HG02943 (cell line): ENCODE results near the gene GRK5.

ENCODE experiments used
- ATAC-seq: cut with Tn5 transposase; IDR thresholded peaks from one replicate; pipeline ENCODE4 v1.9.1; 2021; ENCODE audit warnings: mild to moderate bottlenecking, low read depth, moderate library complexity; ENCODE audit not compliant: unreplicated experiment

Gene GRK5

DNA sequence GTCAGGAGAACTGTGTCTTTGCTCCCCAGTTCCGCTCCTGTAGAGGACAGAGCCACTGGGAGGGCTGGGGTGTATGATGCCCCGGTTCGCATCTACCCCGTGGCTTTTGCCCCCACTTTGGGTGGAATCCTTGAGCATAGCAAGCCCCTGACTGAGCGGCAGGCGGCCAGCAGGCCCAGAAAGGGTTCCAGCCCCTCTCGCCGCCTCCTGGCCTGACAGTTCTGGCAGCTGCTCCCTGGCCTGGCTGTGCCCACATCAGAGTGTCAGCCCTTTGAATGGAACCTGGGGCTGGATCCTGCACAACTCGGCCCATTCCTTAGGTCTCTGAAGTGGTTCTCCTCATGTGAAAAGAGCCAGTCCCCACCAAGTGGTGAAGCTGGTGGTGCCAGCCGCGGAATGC lies 106.7 kb downstream of the GRK5 start:
- no peak for ATAC-seq

DNA sequence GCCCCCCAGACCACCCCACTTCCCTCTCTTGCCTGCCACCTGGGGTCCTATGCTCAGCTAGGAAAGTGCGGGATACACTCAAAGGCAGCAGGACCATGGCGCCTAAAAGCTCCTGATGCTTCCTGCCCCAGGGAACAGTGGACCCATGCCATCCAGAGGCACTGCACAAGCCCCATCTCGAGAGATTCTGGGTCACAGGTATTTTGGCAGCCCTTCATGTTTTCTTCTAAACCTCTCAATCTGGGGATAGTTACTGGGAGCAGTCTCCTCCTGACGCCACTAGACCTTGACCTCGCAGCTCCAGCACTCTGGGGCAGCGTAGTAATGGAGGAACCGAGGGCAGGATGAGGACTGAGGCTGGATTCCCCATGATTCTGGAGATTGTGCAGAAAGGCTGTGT lies 107.1 kb downstream of the GRK5 start:
- no peak for ATAC-seq

DNA sequence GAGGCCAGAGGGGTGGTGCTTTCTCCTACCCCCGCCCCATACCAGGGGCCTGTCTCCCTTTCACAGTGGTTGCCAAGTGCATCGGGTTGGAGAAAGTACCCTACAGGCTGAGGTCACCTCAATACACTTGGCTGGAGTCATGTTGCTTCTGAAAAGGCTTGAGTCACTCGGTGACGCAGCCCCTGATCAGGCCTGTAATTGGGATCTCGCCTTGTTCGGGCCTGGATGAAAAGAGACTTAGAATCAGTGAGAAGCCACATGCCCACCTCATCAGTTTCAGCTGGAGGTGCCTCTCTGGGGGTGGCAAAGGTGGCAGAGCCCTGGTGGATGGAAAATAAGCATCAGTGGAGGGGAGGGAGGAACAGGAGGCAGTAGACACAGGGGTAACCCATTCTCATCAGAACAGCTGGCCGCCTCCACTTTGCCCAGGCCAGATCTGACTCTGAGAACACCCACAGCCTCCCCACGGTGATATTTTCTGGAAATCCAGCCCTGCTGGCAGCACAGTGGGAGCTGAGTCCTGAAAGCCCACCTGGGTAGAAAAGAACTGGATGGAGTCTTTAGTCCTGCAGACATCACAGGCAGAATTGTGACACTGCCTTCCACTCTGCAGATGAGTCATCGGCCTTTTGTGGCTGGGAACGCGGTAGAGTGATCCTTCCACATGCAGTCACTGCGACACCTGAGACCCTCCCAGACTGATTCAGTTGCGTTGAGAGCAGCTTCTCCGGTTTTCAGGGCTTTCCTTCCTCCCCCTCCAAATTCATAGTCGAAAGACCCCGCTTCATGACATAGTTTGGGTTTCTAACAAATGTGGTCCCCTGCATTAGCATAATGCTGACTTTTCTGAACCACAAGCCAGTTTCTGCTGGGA lies 108.0 kb downstream of the GRK5 start:
- ATAC-seq: no peak

DNA sequence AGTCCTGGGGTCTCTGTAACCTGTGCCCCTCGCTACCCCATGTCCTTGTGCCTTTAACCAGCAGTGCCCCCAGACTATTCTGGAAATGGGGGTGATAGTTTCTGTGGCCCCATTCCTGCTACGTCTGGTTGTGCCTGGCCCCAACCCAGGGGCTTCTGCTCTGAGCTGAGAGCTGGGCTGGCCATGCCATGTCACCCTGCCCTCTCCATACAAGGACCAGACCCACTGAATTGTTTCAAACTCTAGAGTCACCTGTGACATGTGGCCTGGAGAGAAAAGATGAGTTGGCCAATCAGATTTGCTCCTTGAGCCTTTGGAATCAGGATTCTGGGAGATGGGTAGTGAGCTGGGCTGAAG lies 108.6 kb downstream of the GRK5 start:
- ATAC-seq: no peak

DNA sequence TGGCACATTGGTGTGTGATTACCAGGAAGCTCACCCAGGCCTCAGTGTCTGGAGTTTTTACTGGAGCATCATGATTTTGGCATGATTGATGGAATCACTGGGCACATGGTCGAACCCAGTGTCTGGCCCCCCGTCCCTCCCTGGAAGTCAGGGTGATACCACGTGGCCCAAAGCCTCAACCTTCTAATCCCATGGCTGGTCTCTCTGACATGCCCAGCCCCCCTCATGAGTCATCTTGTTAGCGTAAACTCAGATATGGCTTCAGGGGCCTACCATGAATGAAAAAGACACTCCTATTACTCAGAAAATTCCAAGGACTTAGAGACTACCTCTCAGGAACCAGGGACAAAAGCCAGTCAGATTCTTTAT lies 109.3 kb downstream of the GRK5 start:
- ATAC-seq: no peak

DNA sequence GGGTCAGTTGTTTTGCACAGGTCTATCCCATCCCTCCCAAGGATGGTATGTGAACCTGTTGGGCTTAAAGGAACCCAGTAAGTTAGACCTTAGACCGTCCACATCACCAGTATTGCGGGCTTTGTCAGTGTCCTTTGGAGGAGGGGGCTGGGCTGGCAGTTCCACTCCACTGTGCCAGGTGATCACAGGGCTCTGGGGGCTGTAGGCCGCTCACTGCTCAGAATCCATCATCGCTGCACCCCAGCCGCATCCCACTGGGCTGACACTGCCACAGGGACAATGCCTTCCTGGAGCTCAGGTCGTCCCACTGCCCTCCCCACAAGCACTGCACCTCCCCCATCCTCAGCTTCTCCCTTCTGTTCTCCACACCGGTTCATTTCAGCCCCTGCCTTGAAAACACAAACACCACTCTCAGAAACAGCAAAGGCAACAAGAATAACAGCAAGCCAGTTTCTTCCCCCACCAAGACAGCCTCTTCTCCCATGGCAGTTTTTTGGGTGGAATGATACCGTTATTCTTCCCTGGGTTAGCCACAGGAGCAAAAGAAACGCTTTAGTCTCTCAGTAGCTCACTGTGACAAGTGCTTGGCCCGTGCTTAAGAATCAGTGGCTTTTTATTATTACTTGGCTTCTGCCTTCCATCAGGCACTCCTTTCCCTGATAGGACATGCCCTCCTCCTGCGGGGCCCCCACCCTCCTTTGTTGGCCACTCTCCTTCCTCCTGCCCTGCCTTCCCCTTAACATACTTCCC lies 111.2 kb downstream of the GRK5 start:
- no peak for ATAC-seq

DNA sequence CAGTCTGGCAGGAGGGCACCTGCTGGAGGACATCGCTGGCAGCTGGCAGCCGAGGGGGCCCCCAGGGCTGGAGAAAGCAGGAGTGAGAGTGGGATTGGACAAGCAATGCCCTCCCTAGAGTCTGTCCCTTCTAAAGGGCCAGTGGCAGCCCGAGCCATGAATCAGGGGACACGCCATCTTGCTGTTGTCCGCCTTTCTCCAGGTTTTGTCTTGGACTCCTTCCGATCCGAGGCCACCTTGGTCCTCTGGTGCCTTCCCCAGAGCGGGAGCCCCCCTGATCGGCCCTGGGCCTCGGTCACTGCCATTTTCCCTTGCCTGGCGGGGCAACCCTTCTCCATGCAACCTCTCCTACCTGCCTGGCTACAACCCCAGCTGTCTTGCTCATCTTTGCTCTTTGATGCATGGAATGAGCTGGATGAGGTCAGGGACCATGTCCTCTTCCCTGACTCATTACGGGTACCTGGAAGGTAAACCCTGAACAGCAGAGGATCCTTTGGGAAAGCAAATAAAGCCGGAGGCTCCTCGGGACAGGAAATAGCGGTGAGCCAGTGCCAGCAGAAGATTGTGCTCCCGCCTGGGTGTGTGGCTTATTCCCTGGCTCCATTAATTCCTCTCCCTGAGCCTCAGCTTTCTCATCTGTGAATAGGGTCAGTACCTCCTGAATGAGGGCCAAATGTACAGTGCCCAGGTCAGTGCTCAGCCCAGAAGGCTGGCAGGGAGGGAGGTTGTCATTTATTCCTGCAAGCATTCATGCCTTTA lies 112.0 kb downstream of the GRK5 start:
- no peak for ATAC-seq

DNA sequence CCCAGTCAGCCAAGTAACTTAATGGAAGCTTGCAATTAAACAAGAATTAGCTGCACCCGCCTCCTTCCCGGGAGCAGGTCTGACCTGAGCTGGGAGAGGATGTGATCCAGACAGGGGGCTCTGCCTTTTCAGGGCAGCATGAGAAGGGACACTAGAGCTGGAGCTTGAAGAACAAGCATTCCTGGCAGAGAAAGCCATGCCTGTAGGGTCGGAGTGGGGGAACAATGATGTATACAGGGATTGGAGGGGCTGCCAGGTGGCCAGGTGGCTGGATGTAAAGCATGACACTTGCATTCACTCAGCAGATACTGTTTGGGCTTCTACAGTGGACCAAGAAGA lies 112.5 kb downstream of the GRK5 start:
- no peak for ATAC-seq

DNA sequence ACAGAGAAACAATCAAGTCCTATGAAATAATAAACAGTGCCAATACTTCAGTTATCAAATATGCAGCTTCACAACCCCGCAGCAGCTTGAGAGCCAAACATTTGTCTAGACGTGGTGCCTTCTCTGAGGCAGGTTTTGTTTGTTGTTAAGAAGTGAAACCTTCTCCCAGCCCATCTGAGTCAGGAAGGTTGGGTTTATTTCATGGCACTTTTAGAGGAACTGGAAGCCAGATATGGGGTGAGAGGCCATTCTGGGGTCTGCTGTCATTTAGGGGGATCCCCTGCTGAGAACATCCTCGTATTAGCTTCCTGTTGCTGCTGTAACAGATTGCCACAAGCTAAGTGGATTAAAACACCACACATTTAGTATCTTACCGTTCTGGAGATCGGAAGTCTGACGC lies 113.6 kb downstream of the GRK5 start:
- no peak for ATAC-seq

DNA sequence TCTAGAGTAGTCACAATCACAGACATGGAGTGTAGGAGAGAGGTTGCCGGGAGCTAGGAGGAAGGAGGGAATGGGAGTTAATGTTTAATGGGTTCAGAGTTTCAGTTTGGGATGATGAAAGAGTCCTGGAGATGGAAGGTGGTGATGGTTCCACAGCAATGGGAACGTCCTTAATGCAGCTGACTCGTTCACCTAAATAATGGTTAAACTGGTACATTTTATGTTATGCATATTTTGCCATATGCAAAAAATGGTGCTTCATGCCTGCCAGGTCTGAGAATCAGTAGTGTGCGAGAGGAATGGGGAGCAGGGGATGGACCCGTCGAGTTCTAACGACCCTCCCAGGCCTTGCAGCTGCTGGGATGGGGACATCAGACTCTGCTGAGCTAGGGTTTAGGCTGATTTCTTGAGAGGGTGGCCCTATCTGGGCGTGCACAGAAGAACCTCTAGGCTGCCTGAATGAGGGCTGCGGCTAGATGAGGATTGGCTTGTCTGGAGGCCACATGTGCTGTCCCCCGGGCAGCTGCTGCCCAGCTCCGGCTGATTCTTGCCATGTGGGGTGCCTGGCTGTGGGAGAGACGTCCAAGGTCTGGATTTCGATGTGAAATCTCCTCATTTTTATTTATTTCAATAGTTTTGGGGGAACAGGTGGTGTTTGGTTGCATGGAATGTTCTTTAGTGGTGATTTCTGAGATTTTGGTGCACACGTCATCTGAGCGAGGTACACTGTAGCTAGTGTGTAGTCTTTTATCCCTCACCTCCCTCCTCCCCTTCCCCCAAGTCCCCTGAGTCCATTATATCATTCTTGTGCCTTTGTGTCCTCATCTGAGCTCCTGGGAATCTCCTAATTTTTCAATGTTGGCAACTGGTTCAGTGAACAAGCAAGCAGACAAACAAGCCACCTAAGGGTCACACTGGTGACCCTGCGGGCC lies 116.0 kb downstream of the GRK5 start:
- no peak for ATAC-seq

DNA sequence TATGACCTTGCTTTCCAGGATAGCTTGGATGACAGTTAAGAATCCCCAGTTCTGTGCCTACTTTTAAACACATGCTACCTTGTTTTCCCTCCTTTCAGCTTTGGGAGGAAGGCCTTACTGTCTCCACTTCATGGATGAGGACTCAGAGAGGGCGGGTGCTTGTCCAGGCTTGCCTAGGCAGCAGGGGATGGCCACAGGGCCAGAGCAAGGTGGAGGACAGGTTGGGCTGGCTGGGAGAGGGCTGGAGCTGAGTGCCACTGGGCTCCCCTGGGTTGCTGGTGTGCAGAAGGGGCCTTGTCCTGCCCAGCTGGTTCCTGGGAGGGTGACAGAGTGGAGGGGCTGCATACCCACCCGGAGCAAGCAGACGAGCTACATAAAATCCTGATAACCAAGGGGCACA lies 117.8 kb downstream of the GRK5 start:
- no peak for ATAC-seq

DNA sequence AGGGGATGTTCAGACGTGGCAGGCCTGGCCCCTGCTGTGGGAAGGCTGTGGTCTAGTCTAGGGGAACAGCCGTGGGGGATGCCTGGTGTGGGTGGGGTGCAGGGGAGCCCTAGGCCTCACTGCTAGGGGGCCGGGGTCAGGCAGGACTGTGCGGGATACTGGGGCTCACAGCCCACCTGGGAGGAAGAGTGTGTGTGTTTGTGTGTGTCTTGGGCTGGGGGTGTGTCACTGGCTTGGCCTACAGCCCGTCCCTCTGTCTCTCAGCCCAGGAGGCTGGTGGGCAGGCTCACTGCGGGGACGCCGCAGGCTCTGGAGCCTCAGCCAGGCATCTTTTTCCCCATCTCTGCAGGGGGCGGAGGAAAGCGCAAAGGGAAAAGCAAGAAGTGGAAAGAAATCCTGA lies 118.8 kb downstream of the GRK5 start:
- no peak for ATAC-seq

DNA sequence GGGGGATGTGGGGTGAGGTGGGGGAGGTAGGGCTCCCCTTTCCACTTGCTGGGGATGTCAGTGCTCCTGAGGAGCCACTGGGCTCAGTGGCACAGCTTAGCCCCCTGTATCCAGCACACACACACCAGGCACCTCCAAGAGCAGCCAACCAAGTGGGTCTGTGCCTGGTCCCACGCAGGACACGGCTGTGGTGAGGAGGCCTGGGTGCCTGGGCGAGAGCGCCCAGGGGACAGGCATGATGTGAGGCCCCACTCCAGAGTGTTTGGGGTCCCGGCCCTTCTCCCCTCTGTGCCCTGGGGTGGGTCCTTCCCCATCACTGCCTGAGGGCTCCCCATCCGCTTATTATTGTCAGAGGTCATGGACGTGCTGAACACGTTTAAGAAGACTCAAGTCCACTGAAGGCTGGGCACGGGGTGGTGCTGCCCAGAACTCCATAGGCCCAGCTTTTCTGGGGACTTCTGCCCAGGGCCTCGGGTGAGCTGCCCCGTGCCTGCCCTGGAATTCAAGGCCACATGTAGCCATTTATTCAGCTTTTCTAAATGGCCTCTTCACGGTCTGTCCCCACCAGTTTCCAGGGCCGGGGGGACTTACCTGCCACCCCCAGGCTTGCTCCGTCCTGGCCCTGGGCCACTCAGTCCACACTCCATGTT lies 119.8 kb downstream of the GRK5 start:
- ATAC-seq: no peak

DNA sequence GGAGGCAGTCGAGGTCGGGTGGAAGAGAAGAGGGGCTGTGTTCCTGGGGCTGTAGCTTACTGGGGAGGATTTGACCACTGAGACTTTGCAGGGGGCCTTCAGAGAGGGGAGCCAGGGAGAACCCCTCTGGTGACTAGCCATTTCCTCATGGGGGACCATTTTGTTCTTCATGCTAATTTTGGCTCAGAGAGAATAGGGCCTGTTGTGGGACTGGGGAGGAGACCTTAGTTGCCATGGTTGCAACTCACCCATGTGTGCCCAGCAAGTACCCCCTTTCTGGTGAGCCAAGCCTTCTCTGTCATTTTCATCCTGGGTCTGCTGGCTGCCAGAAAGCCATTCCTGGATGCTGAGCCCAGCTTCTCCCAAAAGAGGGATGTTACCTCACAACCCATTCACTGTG lies 120.9 kb downstream of the GRK5 start:
- ATAC-seq: no peak

DNA sequence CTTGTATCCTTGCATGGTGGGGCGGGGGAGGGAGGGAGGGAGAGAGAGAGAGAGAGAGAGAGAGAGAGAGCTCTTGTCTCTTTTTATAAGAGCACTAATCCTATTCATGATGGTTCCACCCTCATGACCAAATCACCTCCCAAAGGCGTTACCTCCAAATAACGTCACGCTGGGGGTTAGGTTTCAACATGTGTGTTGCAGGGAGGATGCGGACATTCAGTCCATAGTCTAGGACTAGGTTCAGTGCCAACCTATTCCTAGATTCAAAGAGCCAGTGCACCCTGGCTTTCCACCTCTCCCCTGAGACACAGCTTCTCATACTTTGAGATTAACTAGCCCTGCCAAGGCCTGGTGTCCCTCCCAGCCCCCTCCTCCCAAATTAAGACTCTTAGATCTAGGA lies 123.0 kb downstream of the GRK5 start:
- no peak for ATAC-seq

DNA sequence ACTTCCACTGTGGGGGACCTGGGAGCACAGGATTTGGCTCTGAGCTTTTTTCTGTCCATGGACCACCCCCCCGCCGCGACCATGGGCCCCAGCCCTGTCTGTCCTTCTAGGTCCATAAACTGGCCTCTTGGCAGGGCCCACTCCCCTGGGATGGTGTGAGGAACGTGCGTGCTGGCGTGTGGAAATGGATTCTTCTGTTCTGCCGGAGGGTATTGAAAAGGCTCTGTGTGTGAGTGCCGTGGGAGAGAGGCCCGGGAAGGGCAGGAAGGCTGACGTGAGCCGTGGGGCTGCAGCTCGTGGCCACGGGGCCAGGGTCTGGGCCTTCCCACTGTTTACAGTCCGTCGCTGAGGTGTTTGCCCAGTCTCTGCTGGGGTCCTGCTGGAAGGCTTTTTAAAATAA lies 123.7 kb downstream of the GRK5 start:
- no peak for ATAC-seq

DNA sequence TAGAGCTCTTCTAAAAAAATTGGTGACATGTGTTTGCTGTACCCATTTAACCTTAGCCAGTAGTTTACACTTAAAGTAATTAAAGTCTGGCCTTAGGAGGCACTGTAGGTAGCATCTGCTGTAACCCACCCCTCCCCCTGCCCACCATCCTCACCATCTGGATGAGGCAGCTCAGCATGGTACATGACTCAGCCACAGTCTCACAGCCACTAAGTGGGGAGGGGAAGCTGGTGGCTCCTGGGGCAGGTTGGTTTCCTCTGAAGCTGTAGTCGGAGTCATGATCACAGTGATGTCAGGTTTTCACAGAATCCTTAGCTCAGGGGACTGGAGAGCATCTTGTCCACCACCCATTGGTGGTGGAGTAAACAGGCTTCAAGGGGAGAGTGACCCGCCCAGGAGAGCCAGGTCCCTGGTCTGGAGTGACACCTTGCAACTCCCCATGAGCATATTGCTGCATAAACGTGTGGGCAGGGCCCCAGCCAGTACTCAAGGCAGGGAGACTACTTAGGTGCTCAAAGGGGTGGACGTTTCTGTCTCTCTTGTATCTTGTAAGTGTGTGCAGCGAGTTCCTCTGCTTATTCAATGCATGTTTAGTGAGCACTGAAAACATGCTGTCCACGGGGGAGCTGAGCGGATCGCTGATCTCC lies 125.9 kb downstream of the GRK5 start:
- ATAC-seq: no peak

DNA sequence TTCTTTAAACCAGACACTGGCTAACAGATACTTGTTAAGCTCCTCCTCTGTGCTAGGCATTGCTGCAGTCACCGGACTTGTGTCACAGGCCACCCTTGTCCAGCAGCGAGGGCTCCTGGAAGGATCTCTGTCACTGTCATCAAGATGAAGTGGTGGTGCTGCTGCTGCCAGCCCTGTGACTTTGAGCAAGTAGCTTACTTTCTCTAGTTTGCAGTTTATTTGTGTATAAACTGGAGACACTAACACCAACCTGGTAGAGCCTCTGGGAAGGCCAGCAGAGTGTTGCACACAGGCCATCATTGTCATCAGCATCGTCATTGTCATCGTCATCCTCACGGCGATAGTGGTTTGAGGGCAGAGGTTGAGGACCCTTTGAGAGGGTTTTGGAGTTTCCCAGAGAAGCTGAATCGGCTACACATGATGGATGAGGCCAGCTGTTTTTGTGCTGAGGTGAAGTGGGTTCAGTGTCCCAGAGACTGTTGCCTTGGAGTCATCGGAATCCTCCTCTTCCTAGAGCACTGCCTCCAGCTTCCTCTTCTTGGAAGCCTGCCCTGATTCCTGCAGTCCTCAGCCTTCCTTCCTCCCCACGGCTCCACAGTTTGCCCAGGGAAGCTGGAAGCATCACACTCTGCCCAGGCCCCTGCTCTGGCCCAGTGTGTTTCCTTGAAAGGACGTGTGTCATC lies 128.4 kb downstream of the GRK5 start:
- no peak for ATAC-seq

DNA sequence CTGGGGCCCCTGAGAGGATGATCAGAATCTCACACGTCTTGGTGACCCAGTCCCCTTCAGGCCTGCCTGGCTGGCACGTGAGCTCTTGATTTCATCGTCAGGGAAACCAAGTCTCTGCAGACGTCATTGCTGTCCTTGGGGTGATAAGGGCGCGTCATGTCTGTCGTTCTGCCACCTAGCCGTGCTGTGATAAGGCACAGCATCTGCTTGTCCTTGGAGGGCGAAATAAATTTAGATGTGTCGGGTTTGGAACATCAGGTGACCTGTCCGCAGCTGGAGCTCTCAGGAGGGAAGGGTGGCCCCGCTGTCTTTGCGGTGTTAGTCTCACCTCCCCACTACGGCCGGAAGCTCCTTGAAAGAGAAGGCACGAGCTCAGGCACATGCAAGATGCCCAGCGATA lies 129.2 kb downstream of the GRK5 start:
- no peak for ATAC-seq
